A375 (cell line): ENCODE results near the gene TNFAIP8L2. TPM values are rescaled to one million over a fixed set of nuclear protein-coding genes. Genes with fewer than 3 reads are reported as not detected.

ENCODE experiments used
- total RNA-seq: library from RNA; depleted of rRNA; stranded (reverse); fragments of >200 nt; shearing (Covaris generic); gene quantifications from 2 replicates; pipeline ENCODE4 v1.2.3, GENCODE V29; 2014; rRNA removed

Gene TNFAIP8L2
- not detected in 2 replicates for total RNA-seq

GRCh38 chr1:151156515-151156819 is at the start of gene TNFAIP8L2:
TSS of gene TNFAIP8L2 (plus strand) at chr1:151156649. CDS start at chr1:151158698, 2,049 bp downstream.

GRCh38 chr1:151146412-151147131 is 9.9 kb upstream of the TNFAIP8L2 start, which contains the start of gene SEMA6C:
TSS of gene SEMA6C (minus strand) at chr1:151146631. CDS start at chr1:151142621, 4,010 bp downstream.

GRCh38 chr1:151165738-151166504 is 9.5 kb downstream of the TNFAIP8L2 start, which contains the start of the genes LYSMD1 and SCNM1:
TSS of gene LYSMD1 (minus strand) at chr1:151165902. CDS start at chr1:151165258, 644 bp downstream.
TSS of gene SCNM1 (plus strand) at chr1:151166144. CDS start at chr1:151166153, 9 bp downstream.

GRCh38 chr1:151175863-151176262 is 19.4 kb downstream of the TNFAIP8L2 start, which contains the start of gene TMOD4:
TSS of gene TMOD4 (minus strand) at chr1:151175981. CDS start at chr1:151174875, 1,106 bp downstream.

GRCh38 chr1:151189637-151190445 is 33.4 kb downstream of the TNFAIP8L2 start, which contains the start of gene VPS72:
TSS of gene VPS72 (minus strand) at chr1:151190197. CDS start at chr1:151190121, 76 bp downstream.

GRCh38 chr1:151198254-151199127 is 42.0 kb downstream of the TNFAIP8L2 start, which contains the start of gene PIP5K1A:
TSS of gene PIP5K1A (plus strand) at chr1:151198552. CDS start at chr1:151198997, 445 bp downstream.

Other genes starting within 250 kb of the TNFAIP8L2 start
- 53.2 and 66.0 TPM in 2 replicates for gene SETDB1, start 230.3 kb upstream of the TNFAIP8L2 start, total RNA-seq
- 143 and 158 TPM in 2 replicates for gene CERS2, start 181.8 kb upstream of the TNFAIP8L2 start, total RNA-seq
- gene ANXA9, start 174.4 kb upstream of the TNFAIP8L2 start, total RNA-seq, result 2.4 and 2.7 TPM in 2 replicates
- gene MINDY1, start 149.7 kb upstream of the TNFAIP8L2 start, total RNA-seq, result 12.5 and 13.5 TPM in 2 replicates
- gene PRUNE1, start 148.2 kb upstream of the TNFAIP8L2 start, total RNA-seq, result 14.7 and 15.2 TPM in 2 replicates
- 0.30 and 2.2 TPM in 2 replicates for gene BNIPL, start 120.1 kb upstream of the TNFAIP8L2 start, total RNA-seq
- 4.3 and 6.8 TPM in 2 replicates for gene C1orf56, start 108.9 kb upstream of the TNFAIP8L2 start, total RNA-seq
- gene CDC42SE1, start 97.0 kb upstream of the TNFAIP8L2 start, total RNA-seq, result 79.9 and 87.9 TPM in 2 replicates
- gene MLLT11, start 96.3 kb upstream of the TNFAIP8L2 start, total RNA-seq, result 7.4 and 7.6 TPM in 2 replicates
- 8.9 and 13.4 TPM in 2 replicates for gene GABPB2, start 85.9 kb upstream of the TNFAIP8L2 start, total RNA-seq
- 1.1 and 2.3 TPM in 2 replicates for gene SEMA6C, start 10.0 kb upstream of the TNFAIP8L2 start, total RNA-seq
- 13.2 and 15.1 TPM in 2 replicates for gene LYSMD1, start 9.3 kb downstream of the TNFAIP8L2 start, total RNA-seq
- gene SCNM1, start 9.5 kb downstream of the TNFAIP8L2 start, total RNA-seq, result 129 and 130 TPM in 2 replicates
- gene TMOD4, start 19.3 kb downstream of the TNFAIP8L2 start, total RNA-seq, result 0.38 and 0.40 TPM in 2 replicates
- 92.9 and 126 TPM in 2 replicates for gene VPS72, start 33.5 kb downstream of the TNFAIP8L2 start, total RNA-seq
- gene PIP5K1A, start 41.9 kb downstream of the TNFAIP8L2 start, total RNA-seq, result 72.2 and 99.9 TPM in 2 replicates
- gene PSMD4, start 98.1 kb downstream of the TNFAIP8L2 start, total RNA-seq, result 491 and 493 TPM in 2 replicates
- gene ZNF687, start 125.7 kb downstream of the TNFAIP8L2 start, total RNA-seq, result 33.5 and 34.2 TPM in 2 replicates
- gene PI4KB, start 170.8 kb downstream of the TNFAIP8L2 start, total RNA-seq, result 70.3 and 78.9 TPM in 2 replicates
- gene RFX5, start 190.6 kb downstream of the TNFAIP8L2 start, total RNA-seq, result 99.2 and 108 TPM in 2 replicates
- not detected in 2 replicates for gene SELENBP1, start 216.1 kb downstream of the TNFAIP8L2 start, total RNA-seq
- 846 and 849 TPM in 2 replicates for gene PSMB4, start 242.9 kb downstream of the TNFAIP8L2 start, total RNA-seq